Kidney epithelial cell (primary cell): Measurements from ENCODE around the gene COL13A1. TPM values are rescaled to one million over a fixed set of nuclear protein-coding genes. Genes with fewer than 3 reads are reported as not detected.
A peak's percentile ranks its signal among the peaks of the same experiment; 100 is the strongest.

Source experiments
- DNase-seq: peaks from one replicate; pipeline ENCODE4 v3.0.0-alpha.2; 2010; ENCODE audit warnings: low read depth
- H3K27me3 ChIP-seq: 2 replicates; pipeline ENCODE4 v1.6.0; 2011; ENCODE audit warnings: low read length; ENCODE audit not compliant: control insufficient read depth, insufficient read depth
- H3K36me3 ChIP-seq: 2 replicates; pipeline ENCODE4 v1.5.1; 2011; ENCODE audit warnings: low read length; ENCODE audit not compliant: control insufficient read depth, insufficient read depth
- H3K4me3 ChIP-seq: 2 replicates; pipeline ENCODE4 v1.5.1; 2011; ENCODE audit warnings: low read depth, mild to moderate bottlenecking, control low read depth, low read length
- total RNA-seq: library from RNA; depleted of rRNA; stranded (reverse); fragments of >200 nt; gene quantifications from 2 replicates; pipeline ENCODE4 v1.2.3, GENCODE V29; 2015
- TF ChIP-seq, protein P1 (sequence below): IDR thresholded peaks from 2 replicates; pipeline ENCODE4 v1.5.1; 2011; ENCODE audit warnings: mild to moderate bottlenecking, moderate library complexity, low read length, control low read depth, inconsistent platforms; ENCODE audit not compliant: insufficient read depth, poor library complexity, severe bottlenecking

COL13A1 gene
- total RNA-seq, 1 donor from 2014 or later, result 1.7 TPM

- no peak for DNase-seq
- no peaks in the 10 kb centered on the region for H3K36me3 ChIP-seq
- TF ChIP-seq, protein P1, sequence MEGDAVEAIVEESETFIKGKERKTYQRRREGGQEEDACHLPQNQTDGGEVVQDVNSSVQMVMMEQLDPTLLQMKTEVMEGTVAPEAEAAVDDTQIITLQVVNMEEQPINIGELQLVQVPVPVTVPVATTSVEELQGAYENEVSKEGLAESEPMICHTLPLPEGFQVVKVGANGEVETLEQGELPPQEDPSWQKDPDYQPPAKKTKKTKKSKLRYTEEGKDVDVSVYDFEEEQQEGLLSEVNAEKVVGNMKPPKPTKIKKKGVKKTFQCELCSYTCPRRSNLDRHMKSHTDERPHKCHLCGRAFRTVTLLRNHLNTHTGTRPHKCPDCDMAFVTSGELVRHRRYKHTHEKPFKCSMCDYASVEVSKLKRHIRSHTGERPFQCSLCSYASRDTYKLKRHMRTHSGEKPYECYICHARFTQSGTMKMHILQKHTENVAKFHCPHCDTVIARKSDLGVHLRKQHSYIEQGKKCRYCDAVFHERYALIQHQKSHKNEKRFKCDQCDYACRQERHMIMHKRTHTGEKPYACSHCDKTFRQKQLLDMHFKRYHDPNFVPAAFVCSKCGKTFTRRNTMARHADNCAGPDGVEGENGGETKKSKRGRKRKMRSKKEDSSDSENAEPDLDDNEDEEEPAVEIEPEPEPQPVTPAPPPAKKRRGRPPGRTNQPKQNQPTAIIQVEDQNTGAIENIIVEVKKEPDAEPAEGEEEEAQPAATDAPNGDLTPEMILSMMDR, result no peak
- no peaks in the 10 kb centered on the region for H3K27me3 ChIP-seq
- H3K4me3 ChIP-seq, result no peak overlapping the region
Measured at GRCh38 chr10:69860271-69860670, 58.6 kb downstream of the COL13A1 start.

DNA sequence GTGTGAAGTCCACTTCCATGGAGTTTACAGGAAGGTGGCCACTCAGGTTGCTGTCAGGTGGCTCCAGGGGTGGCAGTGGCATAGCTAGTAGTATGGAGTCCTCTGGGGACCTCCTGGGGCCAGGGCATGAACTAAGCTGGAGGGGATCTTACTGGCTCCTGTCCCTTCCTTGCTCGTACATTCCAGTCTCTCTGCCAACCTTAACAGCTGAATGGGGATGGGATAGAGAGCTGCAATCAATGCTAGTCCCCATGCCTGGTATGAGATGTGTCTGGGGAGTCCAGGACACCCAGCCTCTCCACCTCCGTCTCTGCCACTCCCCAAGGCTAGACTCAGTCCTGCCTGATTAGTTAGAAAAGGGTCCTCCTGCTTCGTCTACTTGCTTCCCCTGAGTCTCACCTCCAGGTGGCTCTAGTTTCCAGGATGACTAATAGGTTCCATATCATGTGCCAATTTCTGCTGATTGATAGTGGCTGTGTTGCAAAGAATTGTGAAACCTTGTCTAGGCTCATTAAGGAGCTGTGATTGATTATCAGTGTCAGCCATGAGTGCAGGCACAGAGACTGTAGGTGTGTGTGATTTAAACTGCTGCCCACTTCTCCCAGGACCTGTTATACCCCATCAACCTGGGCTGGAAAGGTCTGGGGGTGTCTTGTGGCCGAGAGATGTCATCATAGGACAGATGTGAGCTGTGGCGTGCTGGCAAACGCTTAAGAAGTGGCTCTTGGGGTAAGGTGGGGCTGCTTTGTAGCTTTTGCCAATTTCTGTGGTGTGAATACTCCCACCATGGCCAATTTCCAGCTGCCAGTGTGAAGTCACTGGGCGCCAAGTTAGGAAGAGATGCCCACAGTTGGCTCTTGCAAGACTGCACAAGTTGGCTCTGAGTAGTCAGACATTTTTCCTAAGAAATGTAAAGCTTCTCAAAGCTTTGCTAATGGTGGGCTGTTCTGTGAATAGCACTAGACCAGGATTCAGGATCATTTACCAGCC is 59.8 kb downstream of the COL13A1 start:
- TF ChIP-seq, protein P1, result peak; percentile 46
- no peaks in the 10 kb centered on the region for H3K36me3 ChIP-seq
- no peaks in the 10 kb centered on the region for H3K27me3 ChIP-seq
- H3K4me3 ChIP-seq, result no peak overlapping the region
- peak; percentile 63 for DNase-seq

DNA sequence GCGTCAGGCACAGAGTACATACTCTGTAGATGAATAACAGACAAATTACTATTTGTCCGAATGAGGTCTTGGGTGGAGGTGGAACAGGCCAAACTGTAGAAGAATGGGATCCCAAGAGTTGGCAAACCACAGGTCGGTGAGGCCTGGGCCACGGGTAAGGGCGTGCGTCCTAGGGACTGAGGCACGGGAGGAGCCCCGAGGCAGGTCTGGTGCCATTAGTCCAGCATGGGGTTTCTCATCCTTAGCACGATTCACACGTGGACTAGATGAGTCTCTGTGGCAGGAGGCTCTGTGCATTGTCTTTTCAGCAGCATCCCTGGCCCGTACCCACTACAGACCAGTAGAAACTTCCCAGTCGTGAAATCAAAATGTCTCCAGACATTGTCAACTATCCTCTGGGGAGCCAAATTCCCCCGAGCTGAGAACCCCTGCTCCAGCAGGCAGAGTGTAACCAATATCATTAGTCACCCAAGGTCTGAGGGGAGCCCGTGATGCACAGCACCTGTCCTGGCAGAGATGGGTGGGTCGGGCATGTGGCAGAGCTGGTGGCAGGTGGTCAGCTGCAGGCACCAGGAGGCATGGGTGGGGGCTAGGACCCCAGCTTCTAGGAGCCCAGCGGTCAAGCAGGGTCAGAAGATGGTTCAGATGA is 61.3 kb downstream of the COL13A1 start:
- no peaks in the 10 kb centered on the region for H3K36me3 ChIP-seq

DNA sequence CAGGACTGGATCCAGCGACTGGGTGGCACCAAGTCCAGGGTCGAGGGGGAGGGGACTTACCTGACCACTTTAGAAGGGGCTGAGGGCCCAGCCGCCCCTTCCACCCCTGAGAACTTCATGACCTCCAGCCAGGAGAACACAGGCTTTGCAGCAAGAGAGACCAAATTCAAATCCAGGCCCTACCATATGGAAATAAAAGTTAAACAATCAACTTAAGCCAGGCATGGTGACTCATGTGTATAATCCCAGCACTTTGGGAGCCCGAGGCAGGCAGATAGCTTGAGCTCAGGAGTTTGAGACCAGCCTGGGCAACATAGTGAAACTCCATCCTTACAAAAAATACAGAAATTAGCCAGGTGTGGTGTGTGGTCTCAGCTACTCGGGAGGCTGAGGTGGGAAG is 61.9 kb downstream of the COL13A1 start:
- Histone ChIP-seq H3K27me3 (no peaks in the 10 kb centered on the region), H3K36me3 (no peaks in the 10 kb centered on the region), H3K4me3 (no peak overlapping the region)
- no peak for DNase-seq
- TF ChIP-seq, protein P1, result no peak

More for the DNA sequence above, 61.3 kb downstream of the COL13A1 start:
- TF ChIP-seq, protein P1, result no peak
- Histone ChIP-seq H3K4me3 (no peak overlapping the region), H3K27me3 (no peaks in the 10 kb centered on the region)
- DNase-seq, result no peak

DNA sequence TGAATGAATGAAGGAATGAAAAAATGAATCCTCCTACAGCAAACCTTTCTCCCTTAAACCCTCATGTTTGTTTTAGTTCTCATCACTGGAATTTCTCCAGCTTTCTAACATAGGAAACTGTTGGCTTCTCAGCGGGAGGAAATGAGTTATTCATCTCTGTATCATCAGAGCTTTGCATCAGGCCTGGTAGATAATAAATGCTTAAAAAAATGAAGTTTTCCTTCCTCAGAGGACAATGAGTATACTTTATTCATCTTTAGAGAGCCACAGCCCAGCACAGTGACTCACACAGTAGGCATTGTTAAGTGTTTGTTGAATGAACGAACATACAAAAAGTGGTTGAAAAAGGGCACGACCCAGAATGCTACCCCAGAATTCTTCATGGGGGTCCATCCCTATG is 62.6 kb downstream of the COL13A1 start:
- TF ChIP-seq, protein P1, result no peak
- Histone ChIP-seq H3K27me3 (no peaks in the 10 kb centered on the region), H3K36me3 (no peaks in the 10 kb centered on the region), H3K4me3 (no peak overlapping the region)
- DNase-seq, result peak; percentile 51
